Left lung (tissue), 10 donors: ENCODE results near the gene HMGN2. TPM values are rescaled to one million over a fixed set of nuclear protein-coding genes. Genes with fewer than 3 reads are reported as not detected.

ENCODE experiments used
- ATAC-seq: fragments of 200-7000 bp; cut with Tn5 transposase; one replicate; pipeline ENCODE4 v1.9.1; 2020; ENCODE audit warnings: moderate library complexity
- DNase-seq, 4 donors: peaks; one replicate each; pipeline ENCODE4 v3.0.0-alpha.2; 2013 to 2020
- H3K27ac ChIP-seq, 2 donors: fragments of 200-600 bp; sonication (generic) in 1 of 2; one replicate each; pipeline versions ENCODE4 v1.5.0 to v1.8.0; 2020 to 2021
- H3K27me3 ChIP-seq, 2 donors: fragments of 200-600 bp; sonication (generic) in 1 of 2; one replicate each; pipeline versions ENCODE4 v1.5.0 to v1.8.0; 2020 to 2021
- H3K36me3 ChIP-seq, 2 donors: fragments of 200-600 bp; sonication (generic) in 1 of 2; one replicate each; pipeline versions ENCODE4 v1.5.0 to v1.8.0; 2020 to 2021
- H3K4me1 ChIP-seq, 2 donors: fragments of 200-600 bp; one replicate each; pipeline ENCODE4 v1.8.0; 2021
- H3K4me3 ChIP-seq, 2 donors: fragments of 200-600 bp; sonication (generic) in 1 of 2; one replicate each; pipeline versions ENCODE4 v1.5.0 to v1.8.0; 2020 to 2021; ENCODE audit warnings: mild to moderate bottlenecking in 1 of 2
- H3K9me3 ChIP-seq, 2 donors: fragments of 200-600 bp; sonication (generic) in 1 of 2; one replicate each; pipeline versions ENCODE4 v1.5.0 to v1.8.0; 2020 to 2021
- CTCF ChIP-seq, 2 donors: fragments of 200-600 bp; sonication (generic) in 1 of 2; IDR thresholded peaks; one replicate each; pipeline versions ENCODE4 v1.5.0 to v1.8.0; 2021; ENCODE audit warnings: antibody characterized with exemption in 2 of 2
- intact Hi-C, 2 donors: fragments of 100-400 bp; cut with DNase I; formaldehyde crosslinking; loops; one replicate each; pipeline versions ENCODE4 v1.11.2 to v1.14.2; 2022
- polyA plus RNA-seq, 6 donors: library from polyadenylated mRNA; unstranded; fragments of 120-200 nt; gene quantifications; one replicate each; pipeline ENCODE4 v1.2.1, GENCODE V29; 2013; ENCODE audit not compliant: insufficient read length in 6 of 6
- total RNA-seq, 2 donors: library from RNA; stranded (reverse); fragmentation: NEBNext Ultra II Directional; extraction: Animal tissue kit (Norgen Biotek cat#: 25700); gene quantifications; one replicate each; pipeline ENCODE4 v1.2.1, GENCODE V29; 2021
- donor health status: DM: no; HTN: yes; CAD: no.
- donor health status: DM: no; HTN: no; CAD: no.

The HMGN2 gene
- total and polyA plus RNA-seq, 8 donors = 266 to 1,494 (median 1,086) TPM

- no peak overlapping the region for H3K4me3 ChIP-seq
- no peaks in the 10 kb centered on the region for H3K27me3 ChIP-seq
- peaks cover 3 to 46% of the 10 kb centered on the region in 2 donors for H3K36me3 ChIP-seq
- ATAC-seq (no peak), DNase-seq (no peak)
- no peaks in the 10 kb centered on the region for H3K9me3 ChIP-seq
- intact Hi-C loops = no loop called here
- peak overlapping the region in 1 of 2 donors; percentile 99 for H3K27ac ChIP-seq
- TF ChIP-seq CTCF (IDR thresholded peaks at IDR 0.05) = no peak
- peaks cover 20 to 41% of the 10 kb centered on the region in 2 donors for H3K4me1 ChIP-seq
These were observed 2.6 kb downstream of the HMGN2 start for GRCh38 chr1:26474818-26475217.

- no peak for TF ChIP-seq CTCF (IDR thresholded peaks at IDR 0.05)
- H3K4me1 ChIP-seq = peaks cover 15 to 30% of the 10 kb centered on the region in 2 donors
- no peaks in the 10 kb centered on the region for H3K9me3 ChIP-seq
- no peaks in the 10 kb centered on the region for H3K27me3 ChIP-seq
- no peak overlapping the region for H3K4me3 ChIP-seq
- no peak overlapping the region for H3K27ac ChIP-seq
- no peak for DNase-seq
- intact Hi-C loops = no loop called here
- peaks cover 3 to 47% of the 10 kb centered on the region in 2 donors for H3K36me3 ChIP-seq
- no peak for ATAC-seq
These were observed 3.7 kb downstream of the HMGN2 start for GRCh38 chr1:26475989-26476388.

- Histone ChIP-seq H3K27ac (peak overlapping the region in 1 of 2 donors; percentile 9), H3K36me3 (peaks cover 3 to 47% of the 10 kb centered on the region in 2 donors)
- DNase-seq = no peak
These were observed 4.7 kb downstream of the HMGN2 start for GRCh38 chr1:26476958-26477357.

GRCh38 chr1:26477446-26478152, 5.4 kb downstream of the HMGN2 start:
- ATAC-seq (no peak), DNase-seq (no peak)
- no peak for TF ChIP-seq CTCF (IDR thresholded peaks at IDR 0.05)
- intact Hi-C loops = no loop called here
- Histone ChIP-seq H3K9me3 (no peaks in the 10 kb centered on the region), H3K27me3 (no peaks in the 10 kb centered on the region), H3K4me1 (peaks cover 5 to 19% of the 10 kb centered on the region in 2 donors), H3K36me3 (peaks cover 3 to 47% of the 10 kb centered on the region in 2 donors), H3K27ac (peak overlapping the region in 1 of 2 donors; percentile 9), H3K4me3 (no peak overlapping the region)

More at GRCh38 chr1:26476958-26477357, 4.7 kb downstream of the HMGN2 start:
- no peak for ATAC-seq
- H3K4me3 ChIP-seq = no peak overlapping the region
- intact Hi-C loops = no loop called here
- peaks cover 5 to 20% of the 10 kb centered on the region in 2 donors for H3K4me1 ChIP-seq
- H3K27me3 ChIP-seq = no peaks in the 10 kb centered on the region
- no peak for TF ChIP-seq CTCF (IDR thresholded peaks at IDR 0.05)
- H3K9me3 ChIP-seq = no peaks in the 10 kb centered on the region

GRCh38 chr1:26478159-26478558, 5.9 kb downstream of the HMGN2 start:
- DNase-seq (no peak), ATAC-seq (no peak)
- Histone ChIP-seq H3K9me3 (no peaks in the 10 kb centered on the region), H3K4me3 (no peak overlapping the region), H3K4me1 (peaks cover 5 to 19% of the 10 kb centered on the region in 2 donors), H3K36me3 (peaks cover 3 to 47% of the 10 kb centered on the region in 2 donors), H3K27ac (no peak overlapping the region), H3K27me3 (no peaks in the 10 kb centered on the region)
- TF ChIP-seq CTCF (IDR thresholded peaks at IDR 0.05) = no peak
- intact Hi-C loops = no loop called here
